Stimulated activated CD8-positive, alpha-beta memory T cell treated with anti-CD3 and anti-CD28 coated beads, Interleukin-15, amount 100 ng/mL, for 4 hours (primary cell): ENCODE results near the gene ADISSP.

Experiments
- DNase-seq, 2 donors: peaks; one replicate each; pipeline ENCODE4 v3.0.0-alpha.2; 2020; ENCODE audit warnings: low read depth in 2 of 2

The ADISSP gene

DNA sequence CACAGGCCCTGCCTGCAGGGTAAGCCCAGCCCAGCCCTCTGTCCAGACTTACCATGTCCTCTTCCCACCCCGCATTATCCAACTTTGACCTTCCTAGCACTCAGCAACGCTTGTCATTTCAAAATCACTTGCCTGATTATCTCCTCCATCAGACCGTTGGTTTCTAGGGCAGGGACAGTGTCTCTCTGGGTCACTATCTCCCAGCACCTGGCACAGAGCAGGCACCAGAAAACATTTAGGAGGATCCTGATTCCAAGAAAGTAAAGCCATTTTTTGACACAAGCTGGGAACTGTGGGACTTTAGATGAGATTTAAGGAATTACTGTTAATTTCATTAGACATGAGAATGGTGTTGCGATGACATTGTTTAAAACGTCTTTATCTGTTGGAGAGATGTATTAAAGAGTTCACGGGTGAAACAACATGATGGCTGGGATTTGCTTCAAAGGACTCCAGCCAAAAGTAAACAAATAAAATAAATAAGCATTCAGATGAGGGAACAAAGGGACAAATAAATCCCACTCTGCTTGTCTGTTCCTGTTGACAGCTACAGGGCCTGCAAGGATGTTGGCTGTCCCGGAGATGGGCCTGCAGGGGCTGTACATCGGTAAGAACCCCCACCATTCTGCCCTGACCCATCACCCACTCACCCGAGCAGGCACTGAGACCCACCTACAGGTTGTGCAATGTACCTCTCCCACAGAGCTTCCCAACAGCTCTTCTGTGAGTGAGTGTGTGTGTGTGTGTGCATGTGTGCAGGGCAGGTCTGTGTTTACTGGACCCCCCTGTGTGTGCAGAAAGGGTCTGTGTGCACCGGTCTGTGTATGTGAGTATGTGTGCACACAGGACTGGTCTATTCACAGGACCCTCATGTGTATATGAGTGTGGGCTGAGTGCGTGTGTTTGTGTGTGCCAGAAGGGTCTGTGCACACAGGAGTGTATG is 29.2 kb downstream of the ADISSP start:
- no peak for DNase-seq

DNA sequence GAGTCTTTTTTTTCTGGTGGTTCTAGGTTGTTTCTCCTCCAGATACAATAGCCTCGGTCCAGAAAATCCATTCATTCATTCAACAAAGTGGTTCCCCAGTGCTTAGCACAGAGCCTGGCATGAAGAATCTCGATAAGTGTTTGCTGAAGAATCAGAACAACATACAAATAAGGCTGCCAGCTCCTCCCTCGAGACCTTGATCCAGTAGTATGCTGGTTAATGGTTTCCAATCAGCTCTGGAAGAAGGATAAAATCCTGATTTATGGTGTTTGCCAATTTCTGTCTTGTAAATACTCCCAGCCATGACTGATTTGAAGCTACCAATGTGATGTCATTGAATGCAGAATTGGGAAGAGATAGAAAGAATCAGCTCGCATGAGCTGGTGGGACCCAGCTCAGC is 31.8 kb downstream of the ADISSP start:
- no peak for DNase-seq

DNA sequence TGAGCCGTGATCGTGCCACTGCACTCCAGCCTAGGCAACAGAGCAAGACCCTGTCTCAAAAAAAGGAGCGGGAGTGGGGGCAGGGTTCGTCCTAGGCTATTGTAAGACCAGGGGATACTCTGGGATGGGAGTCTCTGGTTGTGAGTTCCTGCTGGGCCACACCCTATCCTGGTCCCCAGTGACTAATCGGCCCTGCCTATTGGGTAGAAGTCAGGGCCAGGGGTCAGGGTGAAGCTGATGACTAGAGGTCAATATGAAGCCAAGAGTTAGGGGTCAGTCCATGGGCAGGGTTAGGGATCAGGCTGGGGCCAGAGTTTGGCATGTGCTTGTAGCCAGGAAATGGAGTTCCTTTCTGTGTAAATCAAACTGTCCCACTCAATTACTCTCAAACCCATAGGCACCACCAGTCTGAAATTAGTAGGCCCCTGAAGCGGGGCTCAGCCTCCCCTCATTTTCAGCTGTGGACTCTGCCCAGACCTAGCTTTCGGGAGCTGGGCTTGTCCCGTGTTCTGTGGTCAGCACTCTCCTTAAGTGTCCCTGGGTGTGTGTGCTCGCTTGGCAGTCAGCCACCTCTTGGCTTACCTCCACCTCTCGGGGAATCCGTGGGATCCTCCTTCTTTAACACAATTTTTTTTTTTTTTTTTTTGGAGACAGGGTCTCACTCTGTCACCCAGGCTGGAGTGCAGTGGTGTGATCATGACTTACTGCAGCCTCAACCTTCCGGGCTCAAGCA is 33.3 kb downstream of the ADISSP start:
- no peak for DNase-seq

DNA sequence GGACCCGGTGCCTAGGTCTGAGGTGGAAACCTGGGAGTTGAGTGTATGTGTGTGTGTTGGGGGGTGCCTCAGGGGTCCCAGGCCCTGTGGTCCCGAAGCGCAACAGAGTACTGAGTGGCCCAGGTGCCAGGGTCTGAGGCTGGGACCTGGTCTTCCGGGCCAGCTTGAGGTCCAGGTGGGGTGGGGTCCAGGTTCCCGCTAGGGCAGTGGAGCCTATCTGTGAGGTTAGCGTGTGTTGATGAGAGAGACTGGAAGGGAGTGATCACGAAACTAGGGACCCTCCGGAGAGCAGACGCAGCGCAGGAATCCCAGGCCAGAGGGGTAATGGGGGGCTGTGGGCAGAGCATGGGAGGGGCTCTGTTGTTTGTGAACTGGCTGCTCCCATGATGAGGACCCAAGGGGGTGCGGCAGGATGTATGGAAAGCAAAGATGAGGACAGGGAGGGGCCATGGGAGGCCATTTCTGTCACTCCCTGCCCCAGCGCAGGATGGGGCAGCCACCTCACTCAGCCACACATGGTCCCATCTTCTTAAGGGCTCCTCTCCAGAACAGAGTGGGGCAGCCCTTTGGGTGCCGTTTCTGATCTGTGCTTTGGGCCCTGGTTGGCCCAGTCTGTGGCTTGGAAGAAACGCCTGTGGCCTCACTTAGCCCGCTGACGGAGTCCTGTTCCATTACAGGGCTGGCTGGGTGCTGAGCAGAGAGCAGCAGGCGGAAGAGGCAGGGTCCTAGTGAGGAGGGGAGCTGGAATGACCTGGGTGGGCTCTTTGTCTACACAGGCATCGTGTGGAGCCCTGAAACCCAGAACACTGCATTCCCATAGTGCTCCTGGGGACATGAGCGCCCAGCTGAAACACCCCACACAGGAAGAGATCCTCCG is 34.2 kb downstream of the ADISSP start:
- DNase-seq = no peak

DNA sequence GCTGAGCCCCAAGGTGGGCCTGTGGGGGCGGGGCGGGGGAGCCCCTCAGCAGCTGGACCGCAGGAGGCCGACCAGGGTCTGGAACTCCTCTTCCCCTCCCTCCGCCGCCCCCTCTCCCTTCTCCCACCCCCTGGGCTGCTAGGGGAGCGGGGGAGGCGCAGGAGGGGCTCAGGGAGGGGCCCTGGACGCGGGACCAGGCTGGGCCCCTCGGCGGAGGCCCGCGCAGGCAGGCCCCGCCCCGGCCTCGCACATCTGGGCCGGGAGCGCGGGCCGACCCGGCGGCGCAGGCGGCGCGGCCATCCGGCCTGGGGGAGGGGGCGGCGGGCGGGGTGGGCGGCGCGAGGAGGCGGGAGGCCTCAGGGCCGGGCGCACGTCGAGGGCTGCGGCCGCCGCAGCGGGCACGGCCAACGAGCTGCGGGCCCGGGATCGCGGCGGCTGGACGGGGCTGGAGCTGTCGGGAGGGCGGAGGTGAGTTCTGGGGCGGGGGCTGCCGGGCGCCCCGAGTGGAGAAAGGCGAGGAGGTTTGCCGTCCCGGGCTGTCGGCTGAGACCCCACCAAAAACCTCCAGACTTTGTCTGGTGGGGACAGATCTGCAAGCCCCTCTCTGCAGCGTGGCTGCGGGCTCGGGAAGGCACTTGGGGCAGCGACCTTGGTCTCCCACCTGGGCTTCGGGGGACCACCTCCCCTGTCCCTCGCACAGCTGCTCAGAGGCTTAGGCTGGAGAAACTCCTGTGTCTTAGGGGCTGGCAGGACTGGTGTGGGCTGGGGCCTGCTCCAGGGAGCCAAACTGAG is 35.0 kb downstream of the ADISSP start, which contains the start of gene HSPA12B:
Gene HSPA12B (plus strand): TSS at position 359 of the 792 bp plus-strand sequence. CDS start 5,990 bp downstream, outside the sequence.
- no peak for DNase-seq

DNA sequence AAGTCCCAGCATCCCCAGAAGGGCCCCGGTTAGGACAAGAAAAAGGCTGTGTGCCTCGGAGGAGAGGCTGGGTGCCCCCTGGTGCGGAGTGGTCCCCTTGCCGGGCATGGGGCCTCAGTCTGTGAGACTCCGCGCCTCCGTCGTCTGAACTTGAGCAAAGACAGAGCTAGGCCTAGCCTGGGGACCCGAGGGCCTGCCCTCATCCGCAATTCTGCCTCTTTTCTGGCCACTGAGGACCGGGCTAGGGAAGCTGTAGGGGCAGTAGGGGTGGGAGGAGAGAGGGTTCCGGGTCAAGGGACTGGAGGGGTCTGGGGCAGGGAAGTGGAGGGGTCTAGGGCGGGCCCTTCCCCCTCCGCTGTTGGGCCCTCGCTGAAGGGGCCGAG is 35.6 kb downstream of the ADISSP start:
- no peak for DNase-seq

DNA sequence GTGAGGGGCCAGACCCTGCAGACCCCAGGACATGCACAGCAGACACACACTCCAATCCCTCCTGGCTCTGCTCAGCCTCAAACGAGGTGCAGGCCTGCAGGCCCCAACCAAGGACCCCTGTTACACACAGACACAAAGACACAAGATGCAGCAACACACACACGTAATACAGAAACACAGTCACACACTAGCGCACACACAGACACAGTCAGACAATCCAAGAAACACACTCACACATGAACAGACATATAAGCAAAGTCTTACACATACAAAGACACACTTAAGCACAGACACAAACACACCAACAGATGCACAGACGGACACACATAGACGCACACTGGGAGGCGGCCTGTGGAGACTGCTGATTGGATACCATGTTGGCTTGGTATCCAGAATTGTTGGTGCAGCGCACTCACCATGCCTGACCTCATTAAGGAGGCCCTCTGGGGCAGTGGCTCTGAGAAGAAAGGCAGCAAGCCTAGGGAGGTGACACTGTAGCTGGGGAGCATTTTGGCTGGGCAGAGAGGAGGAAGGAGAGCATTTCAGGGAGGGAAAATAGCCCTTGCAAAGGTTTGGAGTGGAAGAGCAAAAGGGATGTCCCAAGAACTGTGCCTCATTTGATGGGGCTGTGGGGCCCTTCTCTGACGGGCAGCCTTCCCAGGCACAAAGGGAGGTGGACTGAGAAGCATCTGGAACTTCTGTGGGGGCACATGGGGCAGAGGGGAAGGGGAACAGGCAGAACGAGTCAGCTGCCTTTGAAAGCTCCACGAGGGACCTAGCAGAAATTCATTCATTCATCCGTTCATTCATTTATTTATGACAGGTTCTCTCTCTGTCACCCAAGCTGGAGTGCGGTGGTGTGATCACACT is 36.5 kb downstream of the ADISSP start:
- DNase-seq = no peak

DNA sequence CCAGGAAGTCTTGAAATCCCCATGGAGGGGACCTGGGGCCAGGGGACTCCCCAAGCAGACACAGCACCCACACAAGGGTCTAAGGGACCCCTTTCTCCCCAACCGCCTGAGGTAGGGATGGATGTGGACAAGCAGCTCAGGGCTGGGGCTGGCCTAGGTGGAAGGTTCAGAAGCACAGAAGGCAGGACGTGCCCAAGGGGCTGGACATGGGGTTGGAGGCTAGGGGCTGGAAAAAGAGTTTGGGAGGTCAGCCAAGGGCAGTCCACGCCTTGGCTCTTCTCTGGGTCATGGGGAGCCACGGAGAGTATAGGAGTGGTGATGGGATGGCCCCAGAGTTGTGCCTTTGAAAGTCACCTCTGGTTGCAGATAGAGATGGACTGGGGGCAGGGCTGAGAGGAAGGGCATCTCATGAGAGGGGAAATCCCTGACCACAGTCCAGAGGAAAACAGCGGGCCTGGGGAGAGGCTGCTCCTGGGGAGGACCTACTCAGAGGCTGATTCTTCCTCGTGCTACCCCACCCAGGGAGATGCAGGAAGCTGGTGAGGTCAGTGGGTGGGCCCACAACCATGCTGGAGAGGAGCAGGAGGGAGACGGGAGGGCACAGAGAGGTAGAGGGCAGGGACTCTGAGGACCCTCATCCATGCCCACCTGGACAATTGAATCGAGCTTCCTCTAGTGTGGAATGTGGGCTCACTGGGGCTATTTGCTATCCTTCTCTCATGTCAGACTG is 37.6 kb downstream of the ADISSP start:
- DNase-seq = no peak

DNA sequence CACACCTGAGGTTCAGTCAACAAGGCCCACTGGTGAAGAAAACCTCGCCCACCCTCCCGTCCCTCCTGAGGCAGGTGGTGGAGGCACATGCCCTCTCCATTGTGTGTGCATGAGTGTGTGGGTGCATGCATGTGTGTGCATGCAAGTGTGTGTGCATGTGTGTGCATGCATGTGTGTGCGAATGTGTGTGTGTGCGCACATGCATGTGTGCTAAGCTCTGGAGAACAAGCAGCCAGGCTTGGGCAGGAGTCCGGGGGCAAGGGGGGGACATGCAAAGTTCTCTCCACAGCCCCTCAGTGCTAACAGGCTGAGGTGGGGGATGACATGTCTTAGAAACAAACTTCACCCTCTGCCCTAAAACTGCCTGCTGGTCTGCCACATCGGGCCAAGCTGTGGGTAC is 38.2 kb downstream of the ADISSP start:
- DNase-seq = no peak

DNA sequence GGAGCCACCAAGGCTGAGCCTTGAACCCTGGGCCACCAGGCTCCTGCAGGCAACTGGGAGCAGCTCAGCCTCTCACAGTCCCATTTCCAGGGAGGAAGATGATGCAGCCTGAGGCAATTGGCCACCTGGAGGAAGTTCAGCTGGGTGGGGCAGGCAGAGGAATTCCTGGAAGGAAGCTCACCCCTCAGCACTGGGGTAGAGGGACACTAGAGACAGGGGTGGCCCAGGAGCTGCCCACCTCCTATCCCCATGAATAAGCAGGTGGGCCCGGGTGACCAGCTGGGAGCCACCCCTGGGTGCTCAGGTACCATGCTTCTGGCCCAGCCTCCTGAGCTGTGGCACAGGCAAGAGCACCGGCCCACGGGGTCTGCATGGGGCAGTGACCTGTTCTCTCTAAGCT is 38.7 kb downstream of the ADISSP start:
- no peak for DNase-seq

DNA sequence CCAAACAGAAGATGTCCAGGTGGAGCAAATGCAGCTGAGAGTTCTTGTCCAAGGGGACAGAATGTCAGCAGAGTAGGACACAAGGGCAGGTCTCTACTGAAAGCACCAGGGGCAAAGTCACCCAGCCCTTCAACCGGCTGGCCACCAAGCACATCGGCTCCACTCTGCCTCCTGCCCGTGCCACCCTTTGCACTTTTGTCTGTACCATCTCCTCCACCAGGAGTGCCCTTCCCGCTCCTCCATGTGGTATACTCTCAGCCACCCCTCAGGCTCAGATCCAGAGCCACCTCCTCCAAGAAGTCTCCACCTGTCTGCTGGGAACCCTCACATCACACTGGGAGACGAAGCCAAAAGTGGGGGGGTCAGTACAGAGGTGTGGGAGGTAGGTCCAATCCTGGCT is 39.2 kb downstream of the ADISSP start:
- DNase-seq = no peak

DNA sequence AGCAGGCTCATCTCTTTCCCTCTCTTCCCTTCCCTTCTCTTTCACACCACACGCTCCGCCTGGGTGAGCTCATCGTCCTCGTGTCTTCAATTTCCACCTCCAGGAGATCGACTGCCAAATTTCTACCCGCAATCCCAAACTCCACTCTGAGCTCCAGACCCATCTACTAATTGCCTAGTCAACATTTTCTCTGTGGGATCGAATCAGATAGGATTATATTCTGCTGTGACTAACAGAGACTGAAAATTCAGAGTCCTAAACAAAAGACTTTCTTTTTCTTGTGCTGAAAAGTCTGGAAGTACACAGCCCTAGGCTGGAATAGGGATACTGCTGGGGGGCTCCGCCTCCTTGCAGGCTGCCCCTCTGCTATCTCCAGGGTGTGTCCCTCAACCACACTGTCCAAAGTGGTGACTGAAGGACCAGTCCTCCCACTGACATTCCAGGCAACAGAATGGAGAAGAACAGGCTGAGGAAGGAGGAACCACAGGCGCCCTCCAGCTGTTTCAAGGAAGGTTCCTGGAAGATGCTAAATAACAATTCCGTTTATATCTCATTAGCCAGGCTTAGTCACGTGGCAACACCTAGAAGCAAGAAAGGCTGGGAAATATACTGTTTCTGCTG is 40.0 kb downstream of the ADISSP start:
- no peak for DNase-seq

DNA sequence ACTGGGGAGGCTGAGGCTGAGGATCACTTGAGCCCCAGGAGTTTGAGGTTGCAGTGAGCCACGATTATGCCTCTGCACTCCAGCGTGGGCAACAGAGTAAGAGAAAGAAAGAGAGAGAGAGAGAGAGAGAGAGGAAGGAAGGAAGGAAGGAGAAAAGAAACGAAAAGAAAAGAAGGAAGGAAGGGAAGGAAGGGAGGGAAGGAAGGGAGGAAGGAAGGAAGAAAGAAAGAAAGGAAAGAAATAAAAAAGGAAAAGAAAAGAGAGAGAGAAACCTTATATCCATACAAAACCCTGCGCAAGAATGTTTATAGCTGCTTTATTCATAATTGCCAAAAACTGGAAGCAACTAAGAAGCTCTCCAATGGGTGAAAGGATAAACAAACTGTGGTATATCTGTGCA is 43.2 kb downstream of the ADISSP start:
- DNase-seq = no peak

DNA sequence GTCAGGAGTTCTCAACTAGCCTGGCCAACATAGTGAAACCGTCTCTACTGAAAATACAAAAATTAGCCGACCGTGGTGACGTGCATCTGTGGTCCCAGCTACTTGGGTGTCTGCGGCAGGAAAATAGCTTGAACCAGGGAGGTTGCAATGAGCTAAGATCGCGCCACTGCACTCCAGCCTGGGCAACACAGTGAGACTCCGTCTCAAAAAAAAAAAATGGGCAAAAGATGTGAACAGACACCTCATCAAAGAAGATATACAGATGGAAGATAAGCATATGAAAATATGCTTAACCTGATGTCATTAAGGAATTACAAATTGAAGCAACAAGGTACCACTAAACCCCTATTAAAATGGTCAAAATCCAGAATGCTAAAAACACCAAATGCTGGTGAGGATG is 44.3 kb downstream of the ADISSP start:
- no peak for DNase-seq

DNA sequence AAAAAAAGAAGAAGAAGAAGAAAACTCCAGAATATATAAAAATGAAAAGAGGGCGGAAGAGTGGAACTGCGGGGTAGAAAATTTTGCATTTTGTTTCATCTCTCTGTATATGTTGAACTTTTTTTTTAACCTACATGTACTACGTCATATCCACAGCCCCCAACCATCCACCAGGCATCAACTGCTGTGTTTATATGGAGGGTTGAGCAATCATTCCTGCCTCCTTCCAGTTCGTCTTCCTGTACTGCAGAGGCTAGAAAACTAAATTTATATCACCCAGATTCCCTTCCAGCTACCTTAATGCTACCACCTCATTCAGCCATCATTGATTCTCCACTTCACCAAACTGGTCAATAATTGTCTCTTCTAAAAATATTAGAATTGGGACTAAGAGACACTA is 45.6 kb downstream of the ADISSP start:
- DNase-seq = no peak

DNA sequence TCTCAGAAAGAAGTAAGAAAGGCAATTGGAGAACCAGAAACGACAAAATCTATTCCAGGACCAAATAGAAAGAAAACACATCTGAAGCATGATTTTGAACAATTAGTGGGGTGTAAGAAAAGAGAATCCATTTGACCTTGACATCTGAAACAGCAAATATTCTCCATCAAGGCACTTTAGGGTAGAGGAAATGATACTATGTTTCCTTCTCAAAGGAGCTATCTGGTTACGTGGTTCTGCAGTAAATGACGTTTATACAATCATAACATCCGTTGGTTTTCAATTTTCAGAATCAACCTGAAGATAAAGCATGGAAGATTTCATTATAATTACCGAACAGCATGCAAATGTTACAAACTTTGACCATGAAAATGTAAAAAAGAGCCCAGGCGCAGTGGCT is 46.9 kb downstream of the ADISSP start:
- no peak for DNase-seq

DNA sequence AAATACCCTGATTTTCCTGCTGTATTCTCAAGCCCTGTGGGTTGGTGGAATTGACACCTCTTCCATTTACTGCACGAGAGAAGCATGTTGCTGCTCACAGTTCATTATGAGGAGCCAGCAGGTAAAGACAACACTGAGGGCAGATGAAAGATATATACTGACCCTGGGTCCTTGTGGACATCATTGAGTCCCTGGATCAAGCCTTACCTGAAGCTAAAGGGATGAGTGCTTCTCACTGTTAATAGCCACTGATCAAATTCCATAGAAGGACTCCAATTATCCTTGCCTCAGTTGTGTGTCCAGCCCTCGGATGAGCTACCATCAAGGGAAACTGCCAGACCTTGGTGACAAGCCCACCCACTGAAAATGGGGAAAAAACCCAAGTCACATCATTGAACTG is 47.5 kb downstream of the ADISSP start:
- no peak for DNase-seq

DNA sequence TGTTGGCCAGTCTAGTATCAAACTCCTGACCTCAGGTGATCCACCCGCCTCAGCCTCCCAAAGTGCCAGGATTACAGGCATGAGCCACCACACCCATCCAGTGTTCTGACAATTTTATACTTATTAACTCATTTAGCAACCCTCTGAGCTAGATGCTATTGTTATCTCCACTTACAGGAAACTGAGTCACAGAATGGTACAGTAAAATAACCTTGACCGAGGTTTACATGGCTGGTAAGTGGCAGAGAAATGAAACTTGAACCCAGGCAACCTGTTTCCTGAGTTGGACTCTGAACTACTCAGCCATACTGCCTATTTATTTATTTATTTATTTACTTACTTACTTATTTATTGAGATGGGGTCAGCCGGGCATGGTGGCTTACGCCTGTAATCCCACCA is 48.5 kb downstream of the ADISSP start:
- DNase-seq = no peak

DNA sequence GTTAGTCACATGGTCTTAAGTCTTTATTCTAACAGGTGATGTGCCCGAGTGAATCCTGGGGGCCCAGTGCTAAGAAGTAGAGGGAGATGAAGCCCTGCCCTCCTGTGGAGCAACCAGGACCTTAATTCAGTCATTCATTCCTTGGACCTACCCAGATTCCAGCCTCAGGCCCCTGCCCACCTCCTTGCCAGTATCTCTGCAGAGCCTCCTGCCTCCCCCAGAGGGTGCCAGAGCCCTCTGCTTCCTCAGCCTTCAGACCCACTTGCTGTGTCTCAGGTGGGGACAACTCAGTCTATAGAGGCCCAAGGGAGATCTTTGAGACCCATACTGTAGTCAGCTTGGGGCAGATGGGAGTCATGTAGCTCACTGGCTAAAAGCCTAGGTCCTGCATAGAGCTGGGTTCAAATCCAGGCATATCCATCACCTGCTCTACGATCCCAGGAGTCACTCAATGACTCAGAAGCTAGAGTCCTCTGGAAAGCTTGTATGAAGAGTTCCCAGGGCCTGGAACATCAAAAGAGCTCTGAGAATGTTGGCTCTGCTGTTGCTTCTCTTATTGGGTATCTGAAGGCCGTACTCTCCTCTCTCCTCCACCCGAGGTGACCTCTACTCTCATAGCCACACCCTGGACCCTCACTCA is 51.2 kb downstream of the ADISSP start:
- no peak for DNase-seq
